SU-DHL-6 (cell line): ENCODE results near the gene CHKA.

Experiments used
- H2AFZ ChIP-seq: fragments of 200-600 bp; sonication (generic); 2 replicates; pipeline ENCODE4 v1.6.1; 2014; ENCODE audit warnings: low read depth, mild to moderate bottlenecking, moderate library complexity, mixed read lengths, antibody characterized with exemption, low read length; ENCODE audit not compliant: severe bottlenecking
- H3F3A ChIP-seq: fragments of 200-600 bp; shearing (Covaris generic); 2 replicates; pipeline ENCODE4 v1.6.0; 2016; ENCODE audit warnings: antibody characterized with exemption, mild to moderate bottlenecking; ENCODE audit not compliant: insufficient read depth
- H3K27ac ChIP-seq: fragments of 200-600 bp; sonication (generic); 2 replicates; pipeline ENCODE4 v1.5.1; 2016; ENCODE audit warnings: low read depth, mild to moderate bottlenecking, low read length, moderate library complexity, mixed read lengths
- H3K27me3 ChIP-seq: fragments of 200-600 bp; sonication (generic), shearing (Covaris generic); 2 replicates; pipeline ENCODE4 v1.6.0; 2014; ENCODE audit warnings: mild to moderate bottlenecking, low read length
- H3K36me3 ChIP-seq: fragments of 200-600 bp; sonication (generic); 2 replicates; pipeline ENCODE4 v1.6.1; 2014; ENCODE audit warnings: mild to moderate bottlenecking, low read length, mixed read lengths
- H3K4me2 ChIP-seq: fragments of 300-600, 200-600 bp; shearing (Covaris generic), sonication (generic); 2 replicates; pipeline ENCODE4 v1.6.0; 2014; ENCODE audit warnings: low read length, low read depth, mild to moderate bottlenecking; ENCODE audit not compliant: poor library complexity, severe bottlenecking
- H3K4me3 ChIP-seq: fragments of 200-600 bp; sonication (generic); 2 replicates; pipeline ENCODE4 v1.5.1; 2014; ENCODE audit warnings: antibody characterized with exemption, low read length, mild to moderate bottlenecking, mixed read lengths; ENCODE audit not compliant: insufficient read depth, poor library complexity, severe bottlenecking
- H3K79me2 ChIP-seq: fragments of 200-600 bp; sonication (generic); 2 replicates; pipeline ENCODE4 v1.6.1; 2014; ENCODE audit warnings: mild to moderate bottlenecking, low read length, moderate library complexity; ENCODE audit not compliant: insufficient read depth
- H3K9ac ChIP-seq: fragments of 200-600 bp; sonication (generic); 2 replicates; pipeline ENCODE4 v1.7.0; 2014; ENCODE audit warnings: mild to moderate bottlenecking, low read length
- H3K9me2 ChIP-seq: fragments of 200-600 bp; sonication (generic); replicated peaks from 2 replicates; pipeline ENCODE4 v1.6.1; 2014; ENCODE audit warnings: low read length; ENCODE audit not compliant: insufficient read depth
- H3K9me3 ChIP-seq: fragments of 200-600 bp; sonication (generic); 2 replicates; pipeline ENCODE4 v1.6.1; 2014; ENCODE audit warnings: low read length, mixed read lengths; ENCODE audit not compliant: insufficient read depth
- H4K20me1 ChIP-seq: fragments of 200-600 bp; sonication (generic); 2 replicates; pipeline ENCODE4 v1.6.1; 2014; ENCODE audit warnings: low read depth, mild to moderate bottlenecking, antibody characterized with exemption, low read length, moderate library complexity, mixed read lengths
- EZH2phosphoT487 ChIP-seq: fragments of 200-600 bp; sonication (generic), shearing (Covaris generic); conservative IDR thresholded peaks from 2 replicates; pipeline ENCODE4 v1.6.1; 2018; ENCODE audit warnings: mild to moderate bottlenecking, antibody characterized with exemption, low read length, moderate library complexity, mixed read lengths
- TF ChIP-seq, protein P1 (sequence below): fragments of 200-600 bp; sonication (generic); IDR thresholded peaks from one replicate; pipeline ENCODE4 v1.5.1; 2017; ENCODE audit warnings: antibody characterized with exemption, mild to moderate bottlenecking, low read length, moderate library complexity; ENCODE audit not compliant: insufficient read depth, poor library complexity, severe bottlenecking

CHKA gene

GRCh38 chr11:68043029-68043348 lies 78.2 kb downstream of the CHKA start:
- H3K79me2 ChIP-seq: peaks cover 24% of the 10 kb centered on the region
- no peaks in the 10 kb centered on the region for H3K9me3 ChIP-seq
- H3K36me3 ChIP-seq: no peaks in the 10 kb centered on the region
- no peak overlapping the region for H3K4me3 ChIP-seq
- no peak overlapping the region for H3K27ac ChIP-seq
- H3K4me2 ChIP-seq: no peak overlapping the region
- H3K9me2 ChIP-seq: no peaks in the 10 kb centered on the region
- TF ChIP-seq, protein P1, sequence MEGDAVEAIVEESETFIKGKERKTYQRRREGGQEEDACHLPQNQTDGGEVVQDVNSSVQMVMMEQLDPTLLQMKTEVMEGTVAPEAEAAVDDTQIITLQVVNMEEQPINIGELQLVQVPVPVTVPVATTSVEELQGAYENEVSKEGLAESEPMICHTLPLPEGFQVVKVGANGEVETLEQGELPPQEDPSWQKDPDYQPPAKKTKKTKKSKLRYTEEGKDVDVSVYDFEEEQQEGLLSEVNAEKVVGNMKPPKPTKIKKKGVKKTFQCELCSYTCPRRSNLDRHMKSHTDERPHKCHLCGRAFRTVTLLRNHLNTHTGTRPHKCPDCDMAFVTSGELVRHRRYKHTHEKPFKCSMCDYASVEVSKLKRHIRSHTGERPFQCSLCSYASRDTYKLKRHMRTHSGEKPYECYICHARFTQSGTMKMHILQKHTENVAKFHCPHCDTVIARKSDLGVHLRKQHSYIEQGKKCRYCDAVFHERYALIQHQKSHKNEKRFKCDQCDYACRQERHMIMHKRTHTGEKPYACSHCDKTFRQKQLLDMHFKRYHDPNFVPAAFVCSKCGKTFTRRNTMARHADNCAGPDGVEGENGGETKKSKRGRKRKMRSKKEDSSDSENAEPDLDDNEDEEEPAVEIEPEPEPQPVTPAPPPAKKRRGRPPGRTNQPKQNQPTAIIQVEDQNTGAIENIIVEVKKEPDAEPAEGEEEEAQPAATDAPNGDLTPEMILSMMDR: no peak
- no peak for TF ChIP-seq EZH2phosphoT487
- H3F3A ChIP-seq: no peaks in the 10 kb centered on the region; the same call in 1 of the 2 replicates
- H3K9ac ChIP-seq: no peak overlapping the region
- no peaks in the 10 kb centered on the region for H4K20me1 ChIP-seq
- no peak overlapping the region for H2AFZ ChIP-seq
- no peaks in the 10 kb centered on the region for H3K27me3 ChIP-seq

GRCh38 chr11:68042219-68043028 lies 78.8 kb downstream of the CHKA start:
- Histone ChIP-seq H3K27ac (no peak overlapping the region), H3K79me2 (peaks cover 24% of the 10 kb centered on the region), H3K36me3 (no peaks in the 10 kb centered on the region), H3K9me2 (no peaks in the 10 kb centered on the region), H3K4me2 (no peak overlapping the region), H3K9ac (no peak overlapping the region), H3K4me3 (no peak overlapping the region), H4K20me1 (no peaks in the 10 kb centered on the region), H3F3A (no peaks in the 10 kb centered on the region; the same call in 1 of the 2 replicates), H3K9me3 (no peaks in the 10 kb centered on the region), H2AFZ (no peak overlapping the region), H3K27me3 (no peaks in the 10 kb centered on the region)
- no peak for TF ChIP-seq EZH2phosphoT487
- TF ChIP-seq, protein P1: no peak

DNA sequence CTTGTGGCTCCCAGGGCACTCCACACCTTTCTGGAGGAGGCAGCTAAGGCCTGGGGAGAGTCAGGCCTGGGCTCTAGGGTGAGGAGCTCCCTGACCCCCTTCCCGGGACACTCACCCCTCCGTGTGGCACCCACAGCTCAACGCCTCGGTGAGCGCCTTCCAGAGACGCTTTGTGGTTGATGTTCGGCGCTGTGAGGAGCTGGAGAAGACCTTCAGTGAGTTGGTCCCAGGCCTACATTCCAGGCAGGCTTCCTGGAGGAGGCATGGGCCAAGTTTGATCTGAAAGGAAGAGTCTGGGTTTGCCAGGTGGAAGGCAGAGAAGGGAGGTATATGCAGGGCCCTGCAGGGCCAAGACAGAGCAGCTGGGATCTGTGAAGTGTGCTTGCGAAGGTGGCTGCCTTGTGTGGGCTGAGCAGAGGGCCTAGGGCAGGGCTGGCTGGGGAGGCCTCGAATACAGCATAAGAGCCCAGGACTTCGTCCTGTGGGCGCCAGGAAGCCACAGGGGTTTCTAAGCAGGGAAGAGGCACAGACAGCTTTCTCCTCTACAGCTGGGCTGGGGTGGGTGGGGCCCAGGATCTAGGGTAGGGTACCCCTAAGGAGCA lies 79.5 kb downstream of the CHKA start:
- no peak overlapping the region for H3K4me2 ChIP-seq
- no peaks in the 10 kb centered on the region for H3K9me3 ChIP-seq
- no peaks in the 10 kb centered on the region; the same call in 1 of the 2 replicates for H3F3A ChIP-seq
- TF ChIP-seq, protein P1: no peak
- no peak for TF ChIP-seq EZH2phosphoT487
- H3K27ac ChIP-seq: no peak overlapping the region
- H3K4me3 ChIP-seq: no peak overlapping the region
- no peaks in the 10 kb centered on the region for H3K9me2 ChIP-seq
- H3K36me3 ChIP-seq: no peaks in the 10 kb centered on the region
- H3K79me2 ChIP-seq: peaks cover 24% of the 10 kb centered on the region
- H3K27me3 ChIP-seq: no peaks in the 10 kb centered on the region
- no peak overlapping the region for H3K9ac ChIP-seq
- no peaks in the 10 kb centered on the region for H4K20me1 ChIP-seq
- no peak overlapping the region for H2AFZ ChIP-seq
